H1 (cell line): Measurements from ENCODE around the gene CUEDC1.

Experiments used
- CEBPB ChIP-seq: IDR thresholded peaks from 2 replicates; pipeline ENCODE4 v1.6.1; 2012; ENCODE audit warnings: low read depth, low read length
- CTCF ChIP-seq, 3 experiments: IDR thresholded peaks; 1 replicate in 2 of 3; 2 replicates in 1 of 3; pipeline versions ENCODE4 v1.5.1 to v1.6.1; 2011; ENCODE audit warnings: low read length in 3 of 3, mild to moderate bottlenecking in 3 of 3, inconsistent platforms in 2 of 3, low read depth in 1 of 3, moderate library complexity in 1 of 3; ENCODE audit not compliant: insufficient read depth in 1 of 3; ENCODE audit errors: control extremely low read depth in 1 of 3
- EGR1 ChIP-seq: IDR thresholded peaks from 2 replicates; pipeline ENCODE4 v1.6.1; 2011; ENCODE audit warnings: low read depth, low read length, borderline replicate concordance
- GABPA ChIP-seq: IDR thresholded peaks from 2 replicates; pipeline ENCODE4 v1.6.1; 2011; ENCODE audit warnings: mild to moderate bottlenecking, low read length, moderate library complexity, borderline replicate concordance; ENCODE audit not compliant: insufficient read depth
- KDM1A ChIP-seq: fragments of 200-600, 300-600 bp; sonication (generic); IDR thresholded peaks from 2 replicates; pipeline ENCODE4 v1.7.1; 2016; ENCODE audit warnings: mild to moderate bottlenecking, low read length, borderline replicate concordance
- NRF1 ChIP-seq: IDR thresholded peaks from 2 replicates; pipeline ENCODE4 v1.6.1; 2011; ENCODE audit warnings: mild to moderate bottlenecking, low read depth, low read length, improper control_type of control experiment
- POLR2A ChIP-seq, 2 experiments: IDR thresholded peaks; 1 replicate in 1 of 2; 2 replicates in 1 of 2; pipeline ENCODE4 v1.6.1; 2011; ENCODE audit warnings: low read depth in 2 of 2, low read length in 2 of 2, mild to moderate bottlenecking in 2 of 2; ENCODE audit errors: control extremely low read depth in 1 of 2
- POLR2AphosphoS5 ChIP-seq: IDR thresholded peaks from 2 replicates; pipeline ENCODE4 v1.6.1; 2011; ENCODE audit warnings: low read depth, low read length
- RAD21 ChIP-seq, 2 experiments: IDR thresholded peaks in 1 of 2; conservative IDR thresholded peaks in 1 of 2; 2 replicates each; pipeline ENCODE4 v1.6.1; 2011; ENCODE audit warnings: low read depth in 2 of 2, low read length in 2 of 2, improper control_type of control experiment in 1 of 2, inconsistent platforms in 1 of 2, mild to moderate bottlenecking in 1 of 2, moderate library complexity in 1 of 2
- RBBP5 ChIP-seq: IDR thresholded peaks from 2 replicates; pipeline ENCODE4 v1.7.1; 2012; ENCODE audit warnings: low read depth, mild to moderate bottlenecking, inconsistent platforms, low read length, moderate library complexity, borderline replicate concordance
- RNF2 ChIP-seq: fragments of 200-900, 300-1000 bp; sonication (generic); IDR thresholded peaks from 2 replicates; pipeline ENCODE4 v1.7.1; 2016; ENCODE audit warnings: borderline replicate concordance, low read depth, mild to moderate bottlenecking, antibody characterized with exemption, low read length; ENCODE audit not compliant: poor library complexity, severe bottlenecking; ENCODE audit errors: missing control alignments
- SP1 ChIP-seq: IDR thresholded peaks from 2 replicates; pipeline ENCODE4 v1.6.1; 2011; ENCODE audit warnings: low read depth, low read length
- TAF1 ChIP-seq: IDR thresholded peaks from 2 replicates; pipeline ENCODE4 v1.6.1; 2011; ENCODE audit warnings: mild to moderate bottlenecking, low read depth, low read length
- TEAD4 ChIP-seq: IDR thresholded peaks from 2 replicates; pipeline ENCODE4 v1.6.1; 2012; ENCODE audit warnings: low read depth, low read length, inconsistent platforms, mixed read lengths

- TF ChIP-seq POLR2A (IDR thresholded peaks at IDR 0.05; ENCODE audit: control extremely low read depth in 1 of 2, low read depth in 2 of 2, low read length in 2 of 2) = no peak
- TF ChIP-seq TAF1 = no peak
- no peak for TF ChIP-seq RAD21 (IDR thresholded peaks at IDR 0.05 in 1 of 2, conservative IDR thresholded peaks at IDR 0.05 in 1 of 2; ENCODE audit: low read depth in 2 of 2, low read length in 2 of 2)
- no peak for TF ChIP-seq CTCF (IDR thresholded peaks at IDR 0.05; ENCODE audit: control extremely low read depth in 1 of 3, insufficient read depth in 1 of 3, low read depth in 1 of 3, low read length in 3 of 3)
- no peak for TF ChIP-seq TEAD4
- no peak for TF ChIP-seq NRF1
- TF ChIP-seq EGR1 = no peak
- no peak for TF ChIP-seq POLR2AphosphoS5
- TF ChIP-seq CEBPB = no peak
- TF ChIP-seq GABPA = no peak
- TF ChIP-seq SP1 = no peak
- TF ChIP-seq RNF2 = no peak
- no peak for TF ChIP-seq RBBP5
- TF ChIP-seq KDM1A = no peak
These were observed 2.7 kb upstream of the CUEDC1 start for GRCh38 chr17:57957886-57958285.
